ENCODE results near the gene VBP1. TPM values are rescaled to one million over a fixed set of nuclear protein-coding genes. Genes with fewer than 3 reads are reported as not detected.
"Not testable (repeated sequence)": the region's sequence is repeated elsewhere in the genome, so short reads cannot be mapped to it uniquely, and the experiment has no call there.

VBP1 gene
- total RNA-seq, 4 donors from 2014 or later, result 53.6 to 79.9 (median 72.1) TPM

DNA sequence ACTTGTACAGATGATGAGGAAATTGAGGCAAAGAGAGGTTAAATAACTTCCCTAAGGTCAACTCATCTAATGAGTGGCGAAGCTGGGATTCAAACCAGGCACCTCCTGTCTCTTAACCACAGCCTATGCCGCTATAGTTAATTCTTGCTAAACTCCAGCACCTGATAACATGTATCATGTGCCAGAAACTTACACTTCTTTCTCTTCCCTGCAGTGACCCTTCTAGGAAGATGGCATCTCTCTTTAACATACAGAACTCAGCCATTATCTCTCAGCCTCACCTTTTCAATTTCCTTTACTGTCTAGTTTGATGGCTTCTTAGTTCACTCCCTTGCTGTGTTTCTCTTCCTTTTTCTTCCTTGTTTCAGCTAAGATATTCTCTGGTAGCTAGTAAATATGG lies 2.5 kb downstream of the VBP1 start:
- DNase-seq, result no peak
- Histone ChIP-seq H3K9me3 (no peaks in the 10 kb centered on the region), H3K27me3 (no peaks in the 10 kb centered on the region), H3K27ac (no peak overlapping the region), H3K4me3 (no peak overlapping the region), H3K36me3 (no peaks in the 10 kb centered on the region), H3K4me1 (peaks cover 7 to 8% of the 10 kb centered on the region in 2 donors)
- intact Hi-C loops (cut with DNase I; ENCODE audit: low total_unique reads) (loop anchor here (5.0 to 10.0 kb wide), 2 partner anchors 146 to 234 kb away; partner anchors contain the start of genes BRCC3, CMC4 and MTCP1), in situ Hi-C loops (cut with MboI; ENCODE audit: low sequenced_read_pairs in 4 of 4) (no loop called here)
- no peak for ATAC-seq
- TF ChIP-seq, protein P1, sequence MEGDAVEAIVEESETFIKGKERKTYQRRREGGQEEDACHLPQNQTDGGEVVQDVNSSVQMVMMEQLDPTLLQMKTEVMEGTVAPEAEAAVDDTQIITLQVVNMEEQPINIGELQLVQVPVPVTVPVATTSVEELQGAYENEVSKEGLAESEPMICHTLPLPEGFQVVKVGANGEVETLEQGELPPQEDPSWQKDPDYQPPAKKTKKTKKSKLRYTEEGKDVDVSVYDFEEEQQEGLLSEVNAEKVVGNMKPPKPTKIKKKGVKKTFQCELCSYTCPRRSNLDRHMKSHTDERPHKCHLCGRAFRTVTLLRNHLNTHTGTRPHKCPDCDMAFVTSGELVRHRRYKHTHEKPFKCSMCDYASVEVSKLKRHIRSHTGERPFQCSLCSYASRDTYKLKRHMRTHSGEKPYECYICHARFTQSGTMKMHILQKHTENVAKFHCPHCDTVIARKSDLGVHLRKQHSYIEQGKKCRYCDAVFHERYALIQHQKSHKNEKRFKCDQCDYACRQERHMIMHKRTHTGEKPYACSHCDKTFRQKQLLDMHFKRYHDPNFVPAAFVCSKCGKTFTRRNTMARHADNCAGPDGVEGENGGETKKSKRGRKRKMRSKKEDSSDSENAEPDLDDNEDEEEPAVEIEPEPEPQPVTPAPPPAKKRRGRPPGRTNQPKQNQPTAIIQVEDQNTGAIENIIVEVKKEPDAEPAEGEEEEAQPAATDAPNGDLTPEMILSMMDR (IDR thresholded peaks at IDR 0.05 in 4 of 5, conservative IDR thresholded peaks at IDR 0.05 in 1 of 5), result no peak
- no peak for TF ChIP-seq POLR2A (IDR thresholded peaks at IDR 0.05)

DNA sequence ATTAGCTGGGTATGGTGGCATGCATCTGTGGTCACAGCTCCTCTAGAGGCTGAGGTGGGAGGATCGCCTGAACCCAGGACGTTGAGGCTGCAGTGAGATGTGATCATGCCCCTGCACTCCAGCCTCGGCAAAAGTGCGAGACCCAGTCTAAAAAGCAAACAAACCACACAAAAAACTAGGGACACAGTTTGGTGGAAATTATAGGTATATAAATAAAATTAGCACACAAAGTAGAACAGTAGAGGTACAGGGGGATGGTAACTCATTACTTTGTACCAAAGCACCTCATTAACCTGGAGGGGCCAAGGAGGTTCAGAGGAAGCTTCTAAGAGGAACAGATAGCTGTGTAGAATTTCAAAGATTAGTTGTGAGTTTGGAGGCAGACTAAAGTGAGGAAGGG lies 5.1 kb downstream of the VBP1 start:
- TF ChIP-seq, protein P1 (IDR thresholded peaks at IDR 0.05 in 4 of 5, conservative IDR thresholded peaks at IDR 0.05 in 1 of 5), result no peak
- no peak for TF ChIP-seq POLR2A (IDR thresholded peaks at IDR 0.05)
- Histone ChIP-seq H3K36me3 (no peaks in the 10 kb centered on the region), H3K27me3 (no peaks in the 10 kb centered on the region), H3K4me1 (peaks cover 7 to 10% of the 10 kb centered on the region in 2 donors), H3K4me3 (no peak overlapping the region), H3K9me3 (no peaks in the 10 kb centered on the region), H3K27ac (no peak overlapping the region)
- ATAC-seq (no peak), DNase-seq (no peak)
- intact Hi-C loops (cut with DNase I; ENCODE audit: low total_unique reads) (no loop called here), in situ Hi-C loops (cut with MboI; ENCODE audit: low sequenced_read_pairs in 4 of 4) (no loop called here)

DNA sequence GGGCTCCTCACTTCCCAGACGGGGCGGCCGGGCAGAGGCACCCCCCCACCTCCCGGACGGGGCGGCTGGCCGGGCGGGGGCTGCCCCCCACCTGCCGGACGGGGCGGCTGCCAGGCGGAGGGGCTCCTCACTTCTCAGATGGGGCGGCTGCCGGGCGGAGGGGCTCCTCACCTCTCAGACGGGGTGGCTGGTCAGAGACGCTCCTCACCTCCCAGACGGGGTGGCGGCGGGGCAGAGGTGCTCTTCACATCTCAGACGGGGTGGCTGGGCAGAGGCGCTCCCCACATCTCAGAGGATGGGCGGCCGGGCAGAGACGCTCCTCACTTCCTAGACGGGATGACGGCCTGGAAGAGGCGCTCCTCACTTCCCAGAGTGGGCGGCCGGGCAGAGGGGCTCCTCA lies 7.5 kb downstream of the VBP1 start:
- peaks cover 3 to 17% of the 10 kb centered on the region in 2 donors for H3K4me1 ChIP-seq
- H3K27ac ChIP-seq; ATAC-seq; DNase-seq; intact Hi-C loops (cut with DNase I; ENCODE audit: low total_unique reads); H3K36me3 ChIP-seq; in situ Hi-C loops (cut with MboI; ENCODE audit: low sequenced_read_pairs in 4 of 4); H3K27me3 ChIP-seq; H3K9me3 ChIP-seq; H3K4me3 ChIP-seq: not testable (repeated sequence)

DNA sequence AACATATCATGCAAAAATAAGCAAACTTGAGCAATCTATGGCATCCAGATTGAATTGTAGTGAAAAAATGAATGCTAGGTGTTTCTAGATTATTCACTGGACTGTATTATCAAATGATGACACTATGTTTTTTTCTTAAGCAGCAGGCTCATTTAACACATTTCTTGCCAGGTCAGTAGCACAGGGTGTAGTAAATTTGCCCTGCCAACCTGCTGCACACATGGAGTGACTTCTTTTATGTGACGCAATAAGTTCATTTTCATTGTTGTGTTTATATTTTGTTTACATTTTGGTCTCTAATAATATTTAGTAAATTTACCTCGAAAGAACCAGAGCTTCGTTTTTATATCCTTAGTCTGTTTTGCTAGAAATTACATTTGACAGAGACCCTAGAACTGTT lies 9.5 kb downstream of the VBP1 start:
- H3K27ac ChIP-seq, result no peak overlapping the region
- in situ Hi-C loops (cut with MboI; ENCODE audit: low sequenced_read_pairs in 4 of 4) (no loop called here), intact Hi-C loops (cut with DNase I; ENCODE audit: low total_unique reads) (no loop called here)
- ATAC-seq (no peak), DNase-seq (no peak)
- H3K9me3 ChIP-seq, result no peaks in the 10 kb centered on the region
- peaks cover 0 to under 1% of the 10 kb centered on the region in 2 donors for H3K36me3 ChIP-seq
- H3K27me3 ChIP-seq, result no peaks in the 10 kb centered on the region
- TF ChIP-seq, protein P1 (IDR thresholded peaks at IDR 0.05 in 4 of 5, conservative IDR thresholded peaks at IDR 0.05 in 1 of 5), result no peak
- no peak for TF ChIP-seq POLR2A (IDR thresholded peaks at IDR 0.05)
- peaks cover 3 to 17% of the 10 kb centered on the region in 2 donors for H3K4me1 ChIP-seq
- H3K4me3 ChIP-seq, result no peak overlapping the region

DNA sequence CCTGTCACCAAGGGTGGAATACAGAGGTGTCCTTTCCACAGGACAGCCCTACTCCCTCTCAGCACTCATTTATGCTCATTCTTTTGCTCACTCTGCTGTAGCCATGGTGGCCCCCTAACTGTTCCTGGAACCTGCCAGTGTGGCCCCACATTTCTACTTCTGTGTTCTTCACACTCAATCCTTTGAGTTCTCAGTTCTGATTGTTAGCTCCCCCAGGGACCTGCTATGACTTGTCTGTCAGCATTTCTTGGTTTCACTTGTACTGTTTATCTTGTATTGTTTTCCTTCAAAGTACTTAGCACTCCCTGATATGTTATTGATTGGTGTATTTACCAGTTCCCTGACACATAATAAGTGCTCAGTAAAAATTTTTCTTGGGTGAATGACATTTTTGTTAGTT lies 14.9 kb downstream of the VBP1 start:
- in situ Hi-C loops (cut with MboI; ENCODE audit: low sequenced_read_pairs in 4 of 4), result no loop called here
- Histone ChIP-seq H3K27me3 (no peaks in the 10 kb centered on the region), H3K4me3 (no peak overlapping the region), H3K4me1 (peaks cover 3 to 17% of the 10 kb centered on the region in 2 donors), H3K36me3 (peaks cover 0 to 5% of the 10 kb centered on the region in 2 donors), H3K27ac (no peak overlapping the region), H3K9me3 (no peaks in the 10 kb centered on the region)
- TF ChIP-seq, protein P1 (IDR thresholded peaks at IDR 0.05 in 4 of 5, conservative IDR thresholded peaks at IDR 0.05 in 1 of 5), result no peak
- no peak for TF ChIP-seq POLR2A (IDR thresholded peaks at IDR 0.05)
- DNase-seq, result no peak
- no peak for ATAC-seq
- intact Hi-C loops (cut with DNase I; ENCODE audit: low total_unique reads), result no loop called here
